K562 (cell line): ENCODE measurements around the gene KRT80. TPM values are rescaled to one million over a fixed set of nuclear protein-coding genes. Genes with fewer than 3 reads are reported as not detected.

Experiments
- ATAC-seq: fragments of 200-7000 bp; cut with Tn5 transposase; 3 replicates; pipeline ENCODE4 v1.9.1; 2020; ENCODE audit warnings: moderate library complexity
- BruUV-seq: library from RNA; stranded (reverse); fragments of 400-500 nt; replicated peaks from 2 replicates; lab custom pipeline; 2021; lab: Mats Ljungman, UMichigan
- CTCF ChIA-PET: fragments of 300-600 bp; formaldehyde crosslinking; extraction: SDS; loops from one replicate; lab custom pipeline; 2021; ENCODE audit warnings: low intra/inter-chr PET ratio; lab: Yijun Ruan, JAX
- POLR2A ChIA-PET: fragments of 300-600, 350-650 bp; sonication (Branson Sonifier 250); formaldehyde crosslinking; extraction: SDS; loops from one replicate; lab custom pipeline; 2021; ENCODE audit warnings: antibody characterized with exemption, inconsistent platforms; lab: Yijun Ruan, JAX
- DNase-seq, 4 experiments: peaks; one replicate each; pipeline versions ENCODE4 v3.0.0 to v3.0.0-alpha.2; 2011 to 2018; ENCODE audit warnings: low spot score in 3 of 4, mixed read lengths in 3 of 4; ENCODE audit errors: extremely low read depth in 1 of 4
- FAIRE-seq: peaks from 2 replicates; lab custom pipeline; 2011; peaks lifted over from hg19 to GRCh38; lab: Jason Lieb, UNC
- H2AFZ ChIP-seq: 2 replicates; pipeline ENCODE4 v1.6.0; 2011; ENCODE audit warnings: low read depth, low read length, control low read depth, inconsistent platforms
- H3K27ac ChIP-seq: fragments of 200-600 bp; 3 replicates; pipeline ENCODE4 v1.8.0; 2011; ENCODE audit warnings: low read depth, mild to moderate bottlenecking, control low read depth, inconsistent platforms, low read length, moderate library complexity, mixed read lengths; ENCODE audit errors: extremely low read depth
- H3K27me3 ChIP-seq, 2 experiments: fragments of 300-600 bp in 1 of 2; 2 replicates in 1 of 2; 3 replicates in 1 of 2; pipeline versions ENCODE4 v1.6.0 to v1.8.0; 2011; ENCODE audit warnings: inconsistent platforms in 2 of 2, low read length in 2 of 2, mild to moderate bottlenecking in 1 of 2, mixed read lengths in 1 of 2, moderate library complexity in 1 of 2; ENCODE audit not compliant: control insufficient read depth in 2 of 2, insufficient read depth in 2 of 2
- H3K36me3 ChIP-seq: fragments of 300-600 bp; 3 replicates; pipeline ENCODE4 v1.8.0; 2011; ENCODE audit warnings: mild to moderate bottlenecking, low read length, inconsistent platforms; ENCODE audit not compliant: control insufficient read depth, insufficient read depth
- H3K4me1 ChIP-seq, 2 experiments: fragments of 200-600 bp in 1 of 2; replicated peaks in 1 of 2; 2 replicates in 1 of 2; 3 replicates in 1 of 2; pipeline versions ENCODE4 v1.5.1 to v1.8.0; 2011; ENCODE audit warnings: inconsistent platforms in 2 of 2, low read length in 2 of 2, mild to moderate bottlenecking in 1 of 2, mixed read lengths in 1 of 2, moderate library complexity in 1 of 2; ENCODE audit not compliant: control insufficient read depth in 2 of 2, insufficient read depth in 2 of 2
- H3K4me2 ChIP-seq: 2 replicates; pipeline ENCODE4 v1.6.1; 2011; ENCODE audit warnings: low read length, control low read depth, inconsistent platforms, mixed read lengths; ENCODE audit not compliant: insufficient read depth
- H3K4me3 ChIP-seq: fragments of 200-600 bp; sonication (generic), shearing (Covaris generic); 2 replicates; pipeline ENCODE4 v1.5.1; 2016; ENCODE audit warnings: control low read depth, inconsistent platforms
- H3K79me2 ChIP-seq: fragments of 200-600 bp; 3 replicates; pipeline ENCODE4 v1.8.0; 2011; ENCODE audit warnings: low read length, inconsistent platforms; ENCODE audit not compliant: control insufficient read depth, insufficient read depth
- H3K9ac ChIP-seq, 2 experiments: 2 replicates each; pipeline versions ENCODE4 v1.6.0 to v1.6.1; 2011; ENCODE audit warnings: low read depth in 2 of 2, low read length in 2 of 2, control low read depth in 1 of 2, inconsistent platforms in 1 of 2, mild to moderate bottlenecking in 1 of 2, mixed read lengths in 1 of 2; ENCODE audit not compliant: insufficient read depth in 1 of 2
- H3K9me1 ChIP-seq: one replicate; pipeline ENCODE4 v1.6.0; 2011; ENCODE audit warnings: inconsistent platforms, mild to moderate bottlenecking, low read length, moderate library complexity; ENCODE audit not compliant: control insufficient read depth, insufficient read depth
- H3K9me3 ChIP-seq: replicated peaks from 2 replicates; pipeline ENCODE4 v1.5.1; 2011; ENCODE audit warnings: low read depth, low read length, inconsistent platforms; ENCODE audit not compliant: control insufficient read depth, insufficient read depth
- H4K20me1 ChIP-seq: replicated peaks from 2 replicates; pipeline ENCODE4 v1.6.1; 2011; ENCODE audit warnings: low read length, inconsistent platforms, mixed read lengths; ENCODE audit not compliant: control insufficient read depth, insufficient read depth
- BRD9 ChIP-seq: fragments of 450-650 bp; IDR thresholded peaks from 2 replicates; pipeline ENCODE4 v1.6.1; 2018; ENCODE audit warnings: low read depth; ENCODE audit not compliant: partially characterized antibody
- IFI16 ChIP-seq: fragments of 250-450 bp; sonication (Bioruptor Pico); IDR thresholded peaks from 2 replicates; pipeline ENCODE4 v2.1.2; 2022; ENCODE audit warnings: mild to moderate bottlenecking, inconsistent platforms
- NFATC3 ChIP-seq: fragments of 450-650 bp; IDR thresholded peaks from 2 replicates; pipeline ENCODE4 v1.6.1; 2017; ENCODE audit warnings: mild to moderate bottlenecking
- NR2F6 ChIP-seq: fragments of 450-650 bp; formaldehyde crosslinking; IDR thresholded peaks from 2 replicates; pipeline ENCODE4 v1.4.0; 2020; ENCODE audit warnings: mild to moderate bottlenecking
- PURB ChIP-seq: sonication (generic); formaldehyde crosslinking; IDR thresholded peaks from 2 replicates; pipeline ENCODE4 v1.9.0; 2021; ENCODE audit warnings: low read depth, mild to moderate bottlenecking, missing genetic modification reagents
- RFX7 ChIP-seq: fragments of 250-450 bp; sonication (Bioruptor Pico); IDR thresholded peaks from 2 replicates; pipeline ENCODE4 v1.5.1; 2021; ENCODE audit warnings: mild to moderate bottlenecking
- RHOXF2B ChIP-seq: fragments of 250-450 bp; sonication (Bioruptor Pico); conservative IDR thresholded peaks from 2 replicates; pipeline ENCODE4 v1.5.1; 2021
- SP1 ChIP-seq: sonication (generic); formaldehyde crosslinking; IDR thresholded peaks from 2 replicates; pipeline ENCODE4 v1.8.1; 2022; ENCODE audit warnings: mild to moderate bottlenecking, missing genetic modification reagents
- SP2 ChIP-seq: IDR thresholded peaks from 2 replicates; pipeline ENCODE4 v1.6.1; 2011; ENCODE audit warnings: mild to moderate bottlenecking, low read depth, low read length, moderate library complexity; ENCODE audit not compliant: poor library complexity, severe bottlenecking; ENCODE audit errors: extremely low read depth
- ZFP30 ChIP-seq: fragments of 250-450 bp; sonication (Bioruptor Pico); IDR thresholded peaks from 2 replicates; pipeline ENCODE4 v1.8.0; 2022; ENCODE audit warnings: moderate library complexity, mild to moderate bottlenecking, inconsistent platforms, borderline replicate concordance
- ZNF143 ChIP-seq: sonication (generic); formaldehyde crosslinking; IDR thresholded peaks from 2 replicates; pipeline ENCODE4 v1.9.0; 2022; ENCODE audit warnings: mild to moderate bottlenecking, missing genetic modification reagents
- ZZZ3 ChIP-seq: fragments of 450-650 bp; IDR thresholded peaks from 2 replicates; pipeline ENCODE4 v1.6.1; 2016; ENCODE audit warnings: antibody characterized with exemption, mild to moderate bottlenecking, moderate library complexity
- WGBS: fragments of 100-300 bp; shearing (Covaris generic); methylation state at CpG from one replicate; pipeline ENCODE4 v1.1.6; 2016; ENCODE audit warnings: low coverage, mixed read lengths; ENCODE audit not compliant: insufficient coverage; ENCODE audit errors: missing lambda C conversion rate; 5-methylcytosine and 5-hydroxymethylcytosine counted together
- in situ Hi-C: fragments of 300-500 bp; cut with MboI; formaldehyde crosslinking; loops from 4 replicates; pipeline ENCODE4 v1.15.0; 2018; ENCODE audit warnings: inconsistent platforms, mixed read lengths
- intact Hi-C: fragments of 100-400 bp; cut with micrococcal nuclease; formaldehyde crosslinking; loops from 2 replicates; pipeline ENCODE4 v1.14.2; 2022
- polyA plus RNA-seq, 8 experiments: library from polyadenylated mRNA; depleted of rRNA in 4 of 8; stranded (reverse) in 5 of 8; unstranded in 3 of 8; fragments of >200 nt; fragmentation: Nextera tagmentation in 2 of 8; fragmentation: Illumina TruSeq in 1 of 8; extraction: Ambion mirVana in 2 of 8; extraction: Trizol in 1 of 8; gene quantifications; 2 replicates each; pipeline versions ENCODE4 v1.2.1 to v1.2.3, GENCODE V29; 2011 to 2014; ENCODE audit warnings: inconsistent platforms in 1 of 8, missing spikeins in 1 of 8
- total RNA-seq, 7 experiments: library from RNA; depleted of rRNA in 6 of 7; stranded (reverse); fragments of >200 nt in 6 of 7; fragmentation: Illumina TruSeq in 2 of 7; extraction: Trizol in 2 of 7; gene quantifications; 2 replicates each; pipeline versions ENCODE4 v1.2.1 to v1.2.3, GENCODE V29; 2011 to 2021; ENCODE audit warnings: low replicate concordance in 1 of 7
- TF ChIP-seq, protein P1 (sequence below): fragments of 250-450 bp; sonication (Bioruptor Pico); IDR thresholded peaks from 2 replicates; pipeline ENCODE4 v1.8.0; 2022; ENCODE audit warnings: moderate library complexity, mild to moderate bottlenecking, inconsistent platforms
- TF ChIP-seq, protein P2 (sequence below): fragments of 250-450 bp; sonication (Bioruptor Pico); IDR thresholded peaks from 2 replicates; pipeline ENCODE4 v1.5.0; 2021
- TF ChIP-seq, protein P3 (sequence below), 3 experiments: fragments of 200-800 bp in 1 of 3; sonication (Bioruptor generic) in 1 of 3; sonication (generic) in 1 of 3; formaldehyde crosslinking in 1 of 3; IDR thresholded peaks; 2 replicates each; pipeline versions ENCODE4 v1.6.1 to v1.8.0; 2016 to 2022; ENCODE audit warnings: mild to moderate bottlenecking in 2 of 3, missing compliant biosample characterization in 2 of 3, missing genetic modification characterization in 2 of 3, missing genetic modification reagents in 1 of 3
- TF ChIP-seq, protein P4 (sequence below), 2 experiments: fragments of 450-650 bp in 1 of 2; sonication (generic) in 1 of 2; formaldehyde crosslinking in 1 of 2; IDR thresholded peaks in 1 of 2; conservative IDR thresholded peaks in 1 of 2; 2 replicates each; pipeline versions ENCODE4 v1.6.1 to v1.8.1; 2016 to 2023; ENCODE audit warnings: mild to moderate bottlenecking in 2 of 2, moderate library complexity in 2 of 2, inconsistent platforms in 1 of 2, missing genetic modification reagents in 1 of 2
- TF ChIP-seq, protein P5 (sequence below): fragments of 450-650 bp; formaldehyde crosslinking; IDR thresholded peaks from 2 replicates; pipeline ENCODE4 v1.4.0; 2020; ENCODE audit warnings: mild to moderate bottlenecking, moderate library complexity

KRT80 gene
- total and polyA plus RNA-seq, 9 of the 15 experiments (the other 6 are each of a cell fraction or from before 2014, with no cell fraction given), result not detected

DNA sequence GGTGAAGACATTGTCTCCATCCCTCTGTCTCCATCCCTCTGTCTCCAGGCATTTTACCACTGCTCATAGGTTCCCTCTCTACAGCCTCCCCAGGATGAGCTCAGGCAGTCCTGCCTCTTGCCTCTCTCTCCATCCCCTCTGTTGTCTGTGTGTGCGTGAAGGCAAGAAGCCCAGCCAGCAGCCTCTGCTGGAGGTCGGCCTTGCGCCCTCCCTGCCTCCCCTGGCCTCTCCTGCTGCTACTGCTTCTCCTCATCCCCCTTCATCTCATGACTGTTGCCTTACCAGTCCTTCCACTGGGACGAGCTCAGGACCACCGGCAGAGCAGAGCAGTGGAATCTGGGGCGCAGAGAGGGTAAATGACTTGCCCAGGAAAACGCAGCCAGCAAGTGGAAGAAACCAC lies 3.2 kb downstream of the KRT80 start:
- ATAC-seq, result no peak
- Histone ChIP-seq H3K4me1 (peaks cover 0 to 4% of the 10 kb centered on the region in 2 experiments; a peak in 2 of 5 replicates), H3K36me3 (no peaks in the 10 kb centered on the region), H3K27me3 (peaks cover 0 to 29% of the 10 kb centered on the region in 2 experiments; a peak in 2 of 5 replicates), H3K9ac (no peak overlapping the region), H4K20me1 (0 out of 2 replicates have a peak, but pooled peaks cover 6% of the 10 kb centered on the region), H3K4me3 (no peak overlapping the region), H3K9me1 (no peaks in the 10 kb centered on the region), H3K4me2 (no peak overlapping the region), H3K9me3 (no peaks in the 10 kb centered on the region), H3K27ac (no peak overlapping the region), H2AFZ (no peak overlapping the region), H3K79me2 (no peaks in the 10 kb centered on the region)
- FAIRE-seq, result no peak
- no TSS peak for BruUV-seq
- CTCF ChIA-PET, result no interaction called here
- in situ Hi-C loops, result no loop called here
- no peak for DNase-seq
- TF ChIP-seq BRD9 (no peak), IFI16 (CRISPR knock-in tag) (no peak), RFX7 (CRISPR knock-in tag) (no peak), ZFP30 (CRISPR knock-in tag) (no peak), SP2 (no peak), ZZZ3 (no peak), NR2F6 (CRISPR knock-in tag) (no peak), PURB (CRISPR knock-in tag) (no peak), RHOXF2B (CRISPR knock-in tag) (no peak), NFATC3 (no peak), ZNF143 (CRISPR knock-in tag) (no peak), SP1 (CRISPR knock-in tag) (no peak)
- TF ChIP-seq, protein P1, sequence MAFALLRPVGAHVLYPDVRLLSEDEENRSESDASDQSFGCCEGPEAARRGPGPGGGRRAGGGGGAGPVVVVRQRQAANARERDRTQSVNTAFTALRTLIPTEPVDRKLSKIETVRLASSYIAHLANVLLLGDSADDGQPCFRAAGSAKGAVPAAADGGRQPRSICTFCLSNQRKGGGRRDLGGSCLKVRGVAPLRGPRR, result no peak
- TF ChIP-seq, protein P2, sequence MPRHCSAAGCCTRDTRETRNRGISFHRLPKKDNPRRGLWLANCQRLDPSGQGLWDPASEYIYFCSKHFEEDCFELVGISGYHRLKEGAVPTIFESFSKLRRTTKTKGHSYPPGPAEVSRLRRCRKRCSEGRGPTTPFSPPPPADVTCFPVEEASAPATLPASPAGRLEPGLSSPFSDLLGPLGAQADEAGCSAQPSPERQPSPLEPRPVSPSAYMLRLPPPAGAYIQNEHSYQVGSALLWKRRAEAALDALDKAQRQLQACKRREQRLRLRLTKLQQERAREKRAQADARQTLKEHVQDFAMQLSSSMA, result no peak
- TF ChIP-seq, protein P3, sequence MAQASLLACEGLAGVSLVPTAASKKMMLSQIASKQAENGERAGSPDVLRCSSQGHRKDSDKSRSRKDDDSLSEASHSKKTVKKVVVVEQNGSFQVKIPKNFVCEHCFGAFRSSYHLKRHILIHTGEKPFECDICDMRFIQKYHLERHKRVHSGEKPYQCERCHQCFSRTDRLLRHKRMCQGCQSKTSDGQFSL (CRISPR knock-in tag; IDR thresholded peaks at IDR 0.05), result no peak
- TF ChIP-seq, protein P3 (tag; IDR thresholded peaks at IDR 0.05), result no peak
- TF ChIP-seq, protein P4, sequence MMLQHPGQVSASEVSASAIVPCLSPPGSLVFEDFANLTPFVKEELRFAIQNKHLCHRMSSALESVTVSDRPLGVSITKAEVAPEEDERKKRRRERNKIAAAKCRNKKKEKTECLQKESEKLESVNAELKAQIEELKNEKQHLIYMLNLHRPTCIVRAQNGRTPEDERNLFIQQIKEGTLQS (IDR thresholded peaks at IDR 0.05), result no peak
- TF ChIP-seq, protein P4 (CRISPR knock-in tag; conservative IDR thresholded peaks at IDR 0.05), result no peak
- TF ChIP-seq, protein P5, sequence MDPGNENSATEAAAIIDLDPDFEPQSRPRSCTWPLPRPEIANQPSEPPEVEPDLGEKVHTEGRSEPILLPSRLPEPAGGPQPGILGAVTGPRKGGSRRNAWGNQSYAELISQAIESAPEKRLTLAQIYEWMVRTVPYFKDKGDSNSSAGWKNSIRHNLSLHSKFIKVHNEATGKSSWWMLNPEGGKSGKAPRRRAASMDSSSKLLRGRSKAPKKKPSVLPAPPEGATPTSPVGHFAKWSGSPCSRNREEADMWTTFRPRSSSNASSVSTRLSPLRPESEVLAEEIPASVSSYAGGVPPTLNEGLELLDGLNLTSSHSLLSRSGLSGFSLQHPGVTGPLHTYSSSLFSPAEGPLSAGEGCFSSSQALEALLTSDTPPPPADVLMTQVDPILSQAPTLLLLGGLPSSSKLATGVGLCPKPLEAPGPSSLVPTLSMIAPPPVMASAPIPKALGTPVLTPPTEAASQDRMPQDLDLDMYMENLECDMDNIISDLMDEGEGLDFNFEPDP, result no peak
- POLR2A ChIA-PET, result interaction anchor here (1.3 kb wide), 1 partner anchor 11 kb away, joined by 3 read pairs; no protein-coding TSS in a partner anchor
- 2% methylated on average over 7 of the region's 7 CpGs for WGBS
- intact Hi-C loops, result no loop called here
